Muscle of arm (tissue), 12 donors: ENCODE data around the gene XRCC1. TPM values are rescaled to one million over a fixed set of nuclear protein-coding genes. Genes with fewer than 3 reads are reported as not detected.

Experiments
- polyA plus RNA-seq, 12 donors: library from polyadenylated mRNA; unstranded; fragments of 120-200 nt; gene quantifications; one replicate each; pipeline ENCODE4 v1.2.1, GENCODE V29; 2013; ENCODE audit not compliant: insufficient read length in 12 of 12

Gene XRCC1
- polyA plus RNA-seq, 12 donors: 22.0 to 50.6 (median 30.6) TPM; not detected in 1

Other genes starting within 250 kb of the XRCC1 start
- gene CD177, start 221.8 kb downstream of the XRCC1 start, polyA plus RNA-seq: 1 to 10 TPM in 1 of 12 donors, under 1 TPM in 8, not detected in 3; 0.14 to 1.1 (median 0.30) TPM
- under 1 TPM in 1 of 12 donors, not detected in 11; 0.15 TPM for gene TEX101, start 160.6 kb downstream of the XRCC1 start, polyA plus RNA-seq
- gene LYPD3, start 109.9 kb downstream of the XRCC1 start, polyA plus RNA-seq: 10 to 100 TPM in 3 of 12 donors, 1 to 10 TPM in 1, under 1 TPM in 6, not detected in 2; 0.26 to 88.2 (median 0.73) TPM
- gene PHLDB3, start 70.8 kb downstream of the XRCC1 start, polyA plus RNA-seq: 10 to 100 TPM in 1 of 12 donors, 1 to 10 TPM in 9, not detected in 2; 2.2 to 15.6 (median 4.0) TPM
- gene ETHE1, start 48.3 kb downstream of the XRCC1 start, polyA plus RNA-seq: 10 to 100 TPM in 10 of 12 donors, 1 to 10 TPM in 1, not detected in 1; 9.7 to 50.2 (median 14.5) TPM
- 10 to 100 TPM in 1 of 12 donors, 1 to 10 TPM in 10, not detected in 1; 1.5 to 12.8 (median 2.6) TPM for gene ZNF575, start 42.3 kb downstream of the XRCC1 start, polyA plus RNA-seq
- gene PINLYP, start 274 bp upstream of the XRCC1 start, polyA plus RNA-seq: 10 to 100 TPM in 2 of 12 donors, 1 to 10 TPM in 8, not detected in 2; 3.2 to 11.7 (median 5.9) TPM
- gene IRGQ, start 20.6 kb upstream of the XRCC1 start, polyA plus RNA-seq: 10 to 100 TPM in 11 of 12 donors, not detected in 1; 10.0 to 18.0 (median 13.6) TPM
- 10 to 100 TPM in 2 of 12 donors, 1 to 10 TPM in 8, not detected in 2; 7.2 to 11.6 (median 8.4) TPM for gene ZNF576, start 21.1 kb upstream of the XRCC1 start, polyA plus RNA-seq
- gene SRRM5, start 36.6 kb upstream of the XRCC1 start, polyA plus RNA-seq: under 1 TPM in 10 of 12 donors, not detected in 2; 0.10 to 0.92 (median 0.45) TPM
- gene ZNF428, start 44.1 kb upstream of the XRCC1 start, polyA plus RNA-seq: 100 to 1,000 TPM in 1 of 12 donors, 10 to 100 TPM in 10, not detected in 1; 38.1 to 137 (median 42.6) TPM
- 10 to 100 TPM in 4 of 12 donors, 1 to 10 TPM in 7, not detected in 1; 5.8 to 19.6 (median 9.2) TPM for gene CADM4, start 64.3 kb upstream of the XRCC1 start, polyA plus RNA-seq
- gene PLAUR, start 94.6 kb upstream of the XRCC1 start, polyA plus RNA-seq: 10 to 100 TPM in 2 of 12 donors, 1 to 10 TPM in 9, not detected in 1; 3.7 to 16.5 (median 5.9) TPM
- under 1 TPM in 1 of 12 donors, not detected in 11; 0.13 TPM for gene IRGC, start 140.5 kb upstream of the XRCC1 start, polyA plus RNA-seq
- 10 to 100 TPM in 11 of 12 donors, not detected in 1; 29.9 to 65.4 (median 33.6) TPM for gene SMG9, start 179.4 kb upstream of the XRCC1 start, polyA plus RNA-seq
- 1 to 10 TPM in 2 of 12 donors, under 1 TPM in 8, not detected in 2; 0.29 to 2.0 (median 0.64) TPM for gene KCNN4, start 205.4 kb upstream of the XRCC1 start, polyA plus RNA-seq
- 1 to 10 TPM in 2 of 12 donors, under 1 TPM in 8, not detected in 2; 0.34 to 1.6 (median 0.60) TPM for gene LYPD5, start 226.9 kb upstream of the XRCC1 start, polyA plus RNA-seq